ENCODE results near the gene MYH2. TPM values are rescaled to one million over a fixed set of nuclear protein-coding genes. Genes with fewer than 3 reads are reported as not detected.

The MYH2 gene
- polyA plus RNA-seq, 1 of the 3 experiments (the other 2 are of a cell fraction), result 0.10 TPM

- DNase-seq, result no peak
- ChIA-PET CTCF (interaction anchor here (1.0 kb wide), 1 partner anchor 9 kb away, joined by 3 read pairs; no protein-coding TSS in a partner anchor), POLR2A (no interaction called here)
- Histone ChIP-seq H3K4me1 (ENCODE audit: control insufficient read depth in 1 of 2, insufficient read depth in 2 of 2, low read depth in 1 of 2, low read length in 1 of 2) (no peaks in the 10 kb centered on the region), H3K36me3 (replicated peaks in 1 of 2; ENCODE audit: control insufficient read depth in 1 of 2, insufficient read depth in 2 of 2, low read length in 1 of 2) (no peaks in the 10 kb centered on the region), H3K79me2 (ENCODE audit: insufficient read depth) (no peaks in the 10 kb centered on the region), H3K27me3 (ENCODE audit: insufficient read depth) (no peaks in the 10 kb centered on the region; the same call in 1 of the 2 replicates), H3K4me2 (no peak overlapping the region), H3K27ac (ENCODE audit: low read depth in 2 of 2, low read length in 1 of 2) (no peak overlapping the region), H3K4me3 (ENCODE audit: low read depth in 2 of 2, low read length in 1 of 2) (no peak overlapping the region), H3K9me2 (no peaks in the 10 kb centered on the region), H3K9me3 (no peaks in the 10 kb centered on the region), H3K9ac (no peak overlapping the region), H2AFZ (ENCODE audit: low read depth) (no peak overlapping the region), H4K20me1 (ENCODE audit: insufficient read depth) (no peaks in the 10 kb centered on the region), H3F3A (replicated peaks; ENCODE audit: insufficient read depth) (no peaks in the 10 kb centered on the region)
- TF ChIP-seq USF2 (IDR thresholded peaks at IDR 0.05; ENCODE audit: borderline replicate concordance, low read depth, low read length) (no peak), NRF1 (IDR thresholded peaks at IDR 0.05; ENCODE audit: low read depth, low read length) (no peak), SIN3A (IDR thresholded peaks at IDR 0.05; ENCODE audit: borderline replicate concordance, low read depth, low read length) (no peak)
- WGBS (ENCODE audit: low lambda C conversion rate), result 26% methylated on average over 5 of the region's 5 CpGs
These were observed 24.9 kb upstream of the MYH2 start for GRCh38 chr17:10574324-10574723.

- Histone ChIP-seq H3K4me2 (no peak overlapping the region), H3F3A (replicated peaks; ENCODE audit: insufficient read depth) (no peaks in the 10 kb centered on the region), H3K9me2 (no peaks in the 10 kb centered on the region), H3K27ac (ENCODE audit: low read depth in 2 of 2, low read length in 1 of 2) (no peak overlapping the region), H2AFZ (ENCODE audit: low read depth) (no peak overlapping the region), H3K79me2 (ENCODE audit: insufficient read depth) (no peaks in the 10 kb centered on the region), H3K9ac (no peak overlapping the region), H3K27me3 (ENCODE audit: insufficient read depth) (no peaks in the 10 kb centered on the region), H4K20me1 (ENCODE audit: insufficient read depth) (no peaks in the 10 kb centered on the region), H3K4me3 (ENCODE audit: low read depth in 2 of 2, low read length in 1 of 2) (no peak overlapping the region), H3K36me3 (replicated peaks in 1 of 2; ENCODE audit: control insufficient read depth in 1 of 2, insufficient read depth in 2 of 2, low read length in 1 of 2) (no peaks in the 10 kb centered on the region), H3K9me3 (no peaks in the 10 kb centered on the region), H3K4me1 (ENCODE audit: control insufficient read depth in 1 of 2, insufficient read depth in 2 of 2, low read depth in 1 of 2, low read length in 1 of 2) (no peaks in the 10 kb centered on the region)
- WGBS (ENCODE audit: low lambda C conversion rate), result 0% methylated on average over 2 of the region's 2 CpGs
- ChIA-PET CTCF (no interaction called here), POLR2A (no interaction called here)
- DNase-seq, result no peak
- no peak for TF ChIP-seq YY1 (IDR thresholded peaks at IDR 0.05; ENCODE audit: low read depth)
- no peak for TF ChIP-seq FOXJ3 (CRISPR knock-in tag; IDR thresholded peaks at IDR 0.05)
- no peak for TF ChIP-seq MEF2A (IDR thresholded peaks at IDR 0.05; ENCODE audit: borderline replicate concordance, low read depth)
- TF ChIP-seq RAD21 (IDR thresholded peaks at IDR 0.05; ENCODE audit: low read length), result no peak
- no peak for TF ChIP-seq POLR2AphosphoS5 (IDR thresholded peaks at IDR 0.05; ENCODE audit: low read depth, low read length)
- no peak for TF ChIP-seq ZBTB33 (IDR thresholded peaks at IDR 0.05; ENCODE audit: borderline replicate concordance, low read depth)
- no peak for TF ChIP-seq FOXM1 (IDR thresholded peaks at IDR 0.05; ENCODE audit: low read depth)
- TF ChIP-seq MXI1 (IDR thresholded peaks at IDR 0.05; ENCODE audit: low read depth, low read length), result no peak
- TF ChIP-seq IRF3 (IDR thresholded peaks at IDR 0.05; ENCODE audit: low read depth, low read length), result no peak
- TF ChIP-seq TCF12 (IDR thresholded peaks at IDR 0.05), result no peak
- no peak for TF ChIP-seq EP300 (IDR thresholded peaks at IDR 0.05; ENCODE audit: borderline replicate concordance in 1 of 2, low read depth in 1 of 2, low read length in 1 of 2)
- no peak for TF ChIP-seq SMC3 (IDR thresholded peaks at IDR 0.05; ENCODE audit: low read depth, low read length)
- no peak for TF ChIP-seq TAF1 (IDR thresholded peaks at IDR 0.05; ENCODE audit: borderline replicate concordance, low read depth, low read length)
- no peak for TF ChIP-seq USF1 (IDR thresholded peaks at IDR 0.05; ENCODE audit: borderline replicate concordance, low read depth)
- no peak for TF ChIP-seq CTCF (IDR thresholded peaks at IDR 0.05)
- no peak for TF ChIP-seq FOSL2 (IDR thresholded peaks at IDR 0.05; ENCODE audit: borderline replicate concordance, low read depth)
These were observed 14.7 kb upstream of the MYH2 start for GRCh38 chr17:10563991-10564660.
